HCT116 (cell line): ENCODE results near the gene UTP11. TPM values are rescaled to one million over a fixed set of nuclear protein-coding genes. Genes with fewer than 3 reads are reported as not detected.

Source experiments
- ATAC-seq: fragments of 200-7000 bp; cut with Tn5 transposase; 2 replicates; pipeline ENCODE4 v1.9.1; 2020; ENCODE audit warnings: mild to moderate bottlenecking, moderate library complexity
- BruUV-seq: library from RNA; stranded (reverse); fragments of 400-500 nt; replicated peaks from 2 replicates; lab custom pipeline; 2021; lab: Mats Ljungman, UMichigan
- CTCF ChIA-PET: fragments of 300-600 bp; sonication (Branson Sonifier 250); formaldehyde crosslinking; loops from one replicate; lab custom pipeline; 2021; ENCODE audit warnings: antibody characterized with exemption; lab: Charles Lee
- POLR2A ChIA-PET: fragments of 300-600, 350-600 bp; sonication (Branson Sonifier 250); formaldehyde crosslinking; loops from one replicate; lab custom pipeline; 2021; ENCODE audit warnings: antibody characterized with exemption; lab: Charles Lee
- RAD21 ChIA-PET, 2 experiments: fragments of 300-600 bp; sonication (Branson Sonifier 250); formaldehyde crosslinking; loops; one replicate each; lab custom pipeline; 2023; ENCODE audit warnings: low total read pairs in 2 of 2; ENCODE audit not compliant: uncharacterized antibody in 2 of 2, unreplicated experiment in 2 of 2, low non-redundant PET in 1 of 2; lab: Charles Lee
- DNase-seq: peaks from one replicate; pipeline ENCODE4 v3.0.0-alpha.2; 2010; ENCODE audit warnings: low read depth, low spot score
- H2AFZ ChIP-seq: fragments of 200-600 bp; shearing (Covaris generic), sonication (generic); 2 replicates; pipeline ENCODE4 v1.6.1; 2017; ENCODE audit warnings: low read depth, mixed run types, mixed read lengths, antibody characterized with exemption, low read length; ENCODE audit not compliant: poor library complexity, severe bottlenecking
- H3K27ac ChIP-seq: 2 replicates; pipeline ENCODE4 v1.5.1; 2012; ENCODE audit warnings: low read depth, low read length
- H3K27me3 ChIP-seq: fragments of 200-600 bp; sonication (generic); 2 replicates; pipeline ENCODE4 v1.6.1; 2016; ENCODE audit warnings: mixed run types, low read length, mixed read lengths; ENCODE audit not compliant: insufficient read depth
- H3K36me3 ChIP-seq, 2 experiments: fragments of 200-500 bp in 1 of 2; fragments of 200-600 bp in 1 of 2; sonication (Bioruptor generic) in 1 of 2; sonication (generic) in 1 of 2; 2 replicates each; pipeline versions ENCODE4 v1.5.1 to v1.6.1; 2014 to 2016; ENCODE audit warnings: low read length in 2 of 2, inconsistent platforms in 1 of 2, mixed read lengths in 1 of 2, mixed run types in 1 of 2; ENCODE audit not compliant: insufficient read depth in 2 of 2, control insufficient read depth in 1 of 2
- H3K4me1 ChIP-seq, 2 experiments: fragments of 200-600 bp in 1 of 2; sonication (generic) in 1 of 2; 2 replicates each; pipeline versions ENCODE4 v1.5.1 to v1.6.1; 2012 to 2017; ENCODE audit warnings: low read length in 2 of 2, inconsistent platforms in 1 of 2, mild to moderate bottlenecking in 1 of 2, mixed read lengths in 1 of 2, mixed run types in 1 of 2, moderate library complexity in 1 of 2; ENCODE audit not compliant: insufficient read depth in 2 of 2, control insufficient read depth in 1 of 2
- H3K4me2 ChIP-seq: fragments of 200-600 bp; sonication (generic); 2 replicates; pipeline ENCODE4 v1.6.1; 2017; ENCODE audit warnings: mixed run types, low read length, mixed read lengths
- H3K4me3 ChIP-seq, 2 experiments: fragments of 200-600 bp in 1 of 2; sonication (generic) in 1 of 2; replicated peaks in 1 of 2; 2 replicates each; pipeline ENCODE4 v1.5.1; 2011 to 2016; ENCODE audit warnings: low read length in 2 of 2, control low read depth in 1 of 2, low read depth in 1 of 2, mild to moderate bottlenecking in 1 of 2, mixed read lengths in 1 of 2, mixed run types in 1 of 2
- H3K79me2 ChIP-seq: fragments of 200-600 bp; sonication (generic); 2 replicates; pipeline ENCODE4 v1.6.1; 2017; ENCODE audit warnings: mild to moderate bottlenecking, mixed run types, low read length, moderate library complexity, mixed read lengths; ENCODE audit not compliant: insufficient read depth
- H3K9ac ChIP-seq: fragments of 200-600 bp; sonication (generic); 2 replicates; pipeline ENCODE4 v1.6.1; 2016; ENCODE audit warnings: low read length, mixed read lengths
- H3K9me2 ChIP-seq: fragments of 200-600 bp; sonication (generic), shearing (Covaris generic); 2 replicates; pipeline ENCODE4 v1.6.1; 2017; ENCODE audit warnings: mixed run types, mild to moderate bottlenecking, moderate library complexity; ENCODE audit not compliant: insufficient read depth
- H3K9me3 ChIP-seq, 2 experiments: fragments of 200-500 bp in 1 of 2; fragments of 200-600 bp in 1 of 2; sonication (Bioruptor generic) in 1 of 2; sonication (generic) in 1 of 2; 2 replicates each; pipeline ENCODE4 v1.6.1; 2014 to 2017; ENCODE audit warnings: low read length in 2 of 2, mixed read lengths in 2 of 2, inconsistent platforms in 1 of 2, low read depth in 1 of 2, mild to moderate bottlenecking in 1 of 2, mixed run types in 1 of 2, moderate library complexity in 1 of 2; ENCODE audit not compliant: control insufficient read depth in 1 of 2, insufficient read depth in 1 of 2
- H4K20me1 ChIP-seq: fragments of 200-600 bp; sonication (generic), shearing (Covaris generic); 2 replicates; pipeline ENCODE4 v1.6.1; 2017; ENCODE audit warnings: mixed run types, mild to moderate bottlenecking, moderate library complexity; ENCODE audit not compliant: insufficient read depth
- CBX3 ChIP-seq: IDR thresholded peaks from 2 replicates; pipeline ENCODE4 v1.6.1; 2012; ENCODE audit warnings: low read depth
- CTCF ChIP-seq, 3 experiments: fragments of 200-600 bp in 1 of 3; sonication (generic) in 1 of 3; IDR thresholded peaks in 2 of 3; conservative IDR thresholded peaks in 1 of 3; 2 replicates each; pipeline ENCODE4 v1.5.1; 2012 to 2017; ENCODE audit warnings: low read depth in 2 of 3, low read length in 2 of 3, antibody characterized with exemption in 1 of 3, borderline replicate concordance in 1 of 3, control low read depth in 1 of 3, mild to moderate bottlenecking in 1 of 3, mixed read lengths in 1 of 3, mixed run types in 1 of 3, moderate library complexity in 1 of 3; ENCODE audit not compliant: insufficient read depth in 1 of 3
- EZH2 ChIP-seq: fragments of 200-600 bp; sonication (generic); IDR thresholded peaks from 2 replicates; pipeline ENCODE4 v1.6.1; 2017; ENCODE audit warnings: antibody characterized with exemption, mixed run types
- JUND ChIP-seq: IDR thresholded peaks from 2 replicates; pipeline ENCODE4 v1.6.1; 2012
- SIN3A ChIP-seq: IDR thresholded peaks from 2 replicates; pipeline ENCODE4 v1.6.1; 2012; ENCODE audit warnings: low read depth
- YY1 ChIP-seq: IDR thresholded peaks from 2 replicates; pipeline ENCODE4 v1.6.1; 2011; ENCODE audit warnings: low read length, low read depth, moderate library complexity, mild to moderate bottlenecking; ENCODE audit not compliant: insufficient replicate concordance; ENCODE audit errors: extremely low read depth
- ZBTB33 ChIP-seq: IDR thresholded peaks from 2 replicates; pipeline ENCODE4 v1.6.1; 2011; ENCODE audit warnings: mild to moderate bottlenecking, low read length, moderate library complexity; ENCODE audit not compliant: insufficient replicate concordance; ENCODE audit errors: extremely low read depth
- intact Hi-C: fragments of 100-400 bp; cut with micrococcal nuclease; formaldehyde crosslinking; loops from 2 replicates; pipeline ENCODE4 v1.10.0; 2022
- total RNA-seq: library from RNA; stranded (reverse); gene quantifications from one replicate; pipeline ENCODE4 v1.2.1, GENCODE V29; 2021; ENCODE audit not compliant: unreplicated experiment

UTP11 gene
- total RNA-seq, 1 experiment from 2014 or later = 47.5 TPM

GRCh38 chr1:38053416-38054091 is 41.0 kb downstream of the UTP11 start (continued):
- TF ChIP-seq CBX3 (no peak), CTCF (IDR thresholded peaks at IDR 0.05 in 2 of 3, conservative IDR thresholded peaks at IDR 0.05 in 1 of 3; ENCODE audit: borderline replicate concordance in 1 of 3, insufficient read depth in 1 of 3, low read depth in 2 of 3, low read length in 2 of 3) (no peak), JUND (no peak), SIN3A (no peak), ZBTB33 (no peak)

GRCh38 chr1:38055398-38055797 is 42.9 kb downstream of the UTP11 start:
- RAD21 ChIA-PET = no interaction called here
- no peak overlapping the region for H3K4me3 ChIP-seq
- intact Hi-C loops = no loop called here
- H3K27me3 ChIP-seq = no peaks in the 10 kb centered on the region
- H3K27ac ChIP-seq = no peak overlapping the region
- TF ChIP-seq EZH2 = no peak
- no peak for TF ChIP-seq YY1
- H3K9me2 ChIP-seq = no peaks in the 10 kb centered on the region
- no peaks in the 10 kb centered on the region for H3K79me2 ChIP-seq
- H2AFZ ChIP-seq = no peak overlapping the region
- POLR2A ChIA-PET = no interaction called here
- H3K36me3 ChIP-seq = no peaks in the 10 kb centered on the region
- no peaks in the 10 kb centered on the region for H3K9me3 ChIP-seq
- DNase-seq (no peak), ATAC-seq (no peak)
- CTCF ChIA-PET = no interaction called here
- no peak overlapping the region for H3K9ac ChIP-seq
- no peaks in the 10 kb centered on the region for H4K20me1 ChIP-seq
- BruUV-seq = no TSS peak
- H3K4me1 ChIP-seq = peaks cover 2 to 11% of the 10 kb centered on the region in 2 experiments; a peak in 2 of 4 replicates
- no peak overlapping the region for H3K4me2 ChIP-seq
